NCI-H2171 treated with DMSO at 0.1 percent for 48 hours (cell line): ENCODE measurements around the gene EDEM1.
"Not testable (repeated sequence)": the region's sequence is repeated elsewhere in the genome, so short reads cannot be mapped to it uniquely, and the experiment has no call there.

Source experiments
- DNase-seq: peaks from one replicate; lab custom pipeline; 2025; lab: John Stamatoyannopoulos, UW

Gene EDEM1

GRCh38 chr3:5172018-5172417, 15.5 kb upstream of the EDEM1 start:
- no peak for DNase-seq

- not testable (repeated sequence) for DNase-seq
Observed at GRCh38 chr3:5179036-5179435, 8.5 kb upstream of the EDEM1 start.

GRCh38 chr3:5181469-5182141, 5.9 kb upstream of the EDEM1 start:
- DNase-seq = no peak

GRCh38 chr3:5183714-5184113, 3.8 kb upstream of the EDEM1 start:
- DNase-seq = not testable (repeated sequence)

GRCh38 chr3:5184499-5184898, 3.0 kb upstream of the EDEM1 start:
- no peak for DNase-seq

- no peak for DNase-seq
Observed at GRCh38 chr3:5185093-5185673, 2.3 kb upstream of the EDEM1 start.

GRCh38 chr3:5186089-5186857, 1.2 kb upstream of the EDEM1 start:
- DNase-seq = no peak

GRCh38 chr3:5186858-5187155, 700 bp upstream of the EDEM1 start:
- no peak for DNase-seq

- no peak for DNase-seq
Observed at GRCh38 chr3:5187920-5188418, 462 bp downstream of the EDEM1 start.

GRCh38 chr3:5188419-5189221, 1.1 kb downstream of the EDEM1 start:
- no peak for DNase-seq

GRCh38 chr3:5190147-5190791, 2.8 kb downstream of the EDEM1 start:
- no peak for DNase-seq

- DNase-seq = no peak
Observed at GRCh38 chr3:5191555-5192304, 4.2 kb downstream of the EDEM1 start.

- DNase-seq = no peak
Observed at GRCh38 chr3:5192571-5193365, 5.3 kb downstream of the EDEM1 start.

- no peak for DNase-seq
Observed at GRCh38 chr3:5194341-5194740, 6.8 kb downstream of the EDEM1 start.

- DNase-seq = no peak
Observed at GRCh38 chr3:5194801-5195509, 7.4 kb downstream of the EDEM1 start.

- DNase-seq = no peak
Observed at GRCh38 chr3:5195605-5196004, 8.1 kb downstream of the EDEM1 start.

- DNase-seq = no peak
Observed at GRCh38 chr3:5197022-5197421, 9.5 kb downstream of the EDEM1 start.

- DNase-seq = no peak
Observed at GRCh38 chr3:5197470-5198312, 10.2 kb downstream of the EDEM1 start.

GRCh38 chr3:5198313-5198677, 10.8 kb downstream of the EDEM1 start:
- no peak for DNase-seq
